Chondrocyte (in vitro differentiated cells): ENCODE measurements around the gene PITX1. TPM values are rescaled to one million over a fixed set of nuclear protein-coding genes. Genes with fewer than 3 reads are reported as not detected.

ENCODE experiments used
- DNase-seq: peaks from one replicate; pipeline ENCODE4 v3.0.0; 2021; ENCODE audit warnings: mixed read lengths, low spot score
- H3K27ac Mint-ChIP-seq: one replicate; pipeline ENCODE4 v1.8.0; 2021; ENCODE audit warnings: mild to moderate bottlenecking, moderate library complexity, mixed read lengths; ENCODE audit not compliant: unreplicated experiment
- H3K27me3 Mint-ChIP-seq: 2 replicates; pipeline ENCODE4 v1.8.0; 2021; ENCODE audit warnings: low read depth, mixed read lengths
- H3K36me3 Mint-ChIP-seq: 2 replicates; pipeline ENCODE4 v1.8.0; 2021; ENCODE audit warnings: low read depth, mixed read lengths
- H3K4me1 Mint-ChIP-seq: 2 replicates; pipeline ENCODE4 v1.8.0; 2021; ENCODE audit warnings: low read depth, mild to moderate bottlenecking, mixed read lengths
- H3K4me3 Mint-ChIP-seq: one replicate; pipeline ENCODE4 v1.8.0; 2021; ENCODE audit warnings: mild to moderate bottlenecking, moderate library complexity, mixed read lengths; ENCODE audit not compliant: unreplicated experiment
- H3K9me3 Mint-ChIP-seq: 2 replicates; pipeline ENCODE4 v1.8.0; 2021; ENCODE audit warnings: low read depth, mixed read lengths
- total RNA-seq: library from RNA; stranded (reverse); gene quantifications from 3 replicates; pipeline ENCODE4 v1.2.1, GENCODE V29; 2021
- TF ChIP-seq, protein P1 (sequence below): fragments of 200-600 bp; sonication (generic); IDR thresholded peaks from 2 replicates; pipeline ENCODE4 v1.5.0; 2021; ENCODE audit warnings: antibody characterized with exemption, mild to moderate bottlenecking, moderate library complexity

PITX1 gene
- total RNA-seq, 1 donor from 2014 or later, result not detected

DNA sequence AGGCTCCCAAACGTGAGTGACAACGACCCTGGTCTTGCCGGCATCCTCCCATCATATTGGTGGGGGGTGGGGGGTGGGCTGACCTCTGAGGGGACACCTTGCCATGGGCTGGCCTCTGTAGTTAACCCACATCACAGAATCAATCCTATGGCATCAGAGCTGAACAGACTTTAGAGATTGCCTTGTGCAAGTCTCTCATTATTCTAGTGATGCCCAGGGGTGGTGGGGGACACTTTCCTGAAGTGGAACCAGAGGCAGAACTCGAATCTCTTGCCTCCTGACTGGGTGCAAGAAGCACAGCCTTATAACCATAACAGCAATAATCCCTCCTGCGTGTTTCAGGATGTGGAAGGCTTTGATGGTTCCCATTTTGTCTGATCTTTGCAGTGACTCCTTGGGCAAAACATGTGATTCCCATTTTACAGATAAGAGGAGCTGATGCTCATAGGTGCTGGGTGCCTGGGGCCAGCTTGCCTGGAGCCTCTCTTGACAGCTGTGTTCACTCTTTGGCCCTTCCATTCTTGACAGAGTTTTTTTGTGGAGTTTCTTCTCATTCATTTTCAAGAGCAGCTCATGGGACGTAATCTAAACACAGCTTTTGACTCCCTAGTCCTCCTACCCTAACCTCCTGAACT, 18.6 kb upstream of the PITX1 start:
- DNase-seq, result no peak

DNA sequence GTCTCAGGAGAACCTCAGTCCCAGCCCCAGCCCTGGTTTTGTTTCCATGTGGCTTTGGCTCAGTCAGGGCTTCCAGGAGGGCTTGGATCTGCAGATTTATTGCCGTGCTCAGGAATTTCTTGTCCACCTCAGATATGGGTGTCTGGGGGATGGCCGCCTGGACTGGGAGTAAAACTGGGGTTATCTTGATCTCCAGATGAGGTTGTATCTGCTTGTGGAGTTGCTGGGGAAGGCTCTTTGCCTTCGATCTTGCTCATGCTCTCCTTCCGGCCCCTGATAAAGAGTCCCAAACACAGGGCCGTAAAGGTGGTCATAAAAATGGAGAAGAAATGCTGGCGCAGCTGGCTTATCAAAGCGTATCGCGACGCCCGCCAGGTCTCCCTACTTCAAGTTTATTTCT, 17.8 kb upstream of the PITX1 start:
- no peak for DNase-seq
- Mint-ChIP-seq H3K27ac (no peak overlapping the region), H3K4me1 (no peaks in the 10 kb centered on the region), H3K27me3 (peaks cover 87% of the 10 kb centered on the region), H3K4me3 (no peak overlapping the region), H3K9me3 (no peaks in the 10 kb centered on the region), H3K36me3 (peaks cover 2% of the 10 kb centered on the region)
- TF ChIP-seq, protein P1, sequence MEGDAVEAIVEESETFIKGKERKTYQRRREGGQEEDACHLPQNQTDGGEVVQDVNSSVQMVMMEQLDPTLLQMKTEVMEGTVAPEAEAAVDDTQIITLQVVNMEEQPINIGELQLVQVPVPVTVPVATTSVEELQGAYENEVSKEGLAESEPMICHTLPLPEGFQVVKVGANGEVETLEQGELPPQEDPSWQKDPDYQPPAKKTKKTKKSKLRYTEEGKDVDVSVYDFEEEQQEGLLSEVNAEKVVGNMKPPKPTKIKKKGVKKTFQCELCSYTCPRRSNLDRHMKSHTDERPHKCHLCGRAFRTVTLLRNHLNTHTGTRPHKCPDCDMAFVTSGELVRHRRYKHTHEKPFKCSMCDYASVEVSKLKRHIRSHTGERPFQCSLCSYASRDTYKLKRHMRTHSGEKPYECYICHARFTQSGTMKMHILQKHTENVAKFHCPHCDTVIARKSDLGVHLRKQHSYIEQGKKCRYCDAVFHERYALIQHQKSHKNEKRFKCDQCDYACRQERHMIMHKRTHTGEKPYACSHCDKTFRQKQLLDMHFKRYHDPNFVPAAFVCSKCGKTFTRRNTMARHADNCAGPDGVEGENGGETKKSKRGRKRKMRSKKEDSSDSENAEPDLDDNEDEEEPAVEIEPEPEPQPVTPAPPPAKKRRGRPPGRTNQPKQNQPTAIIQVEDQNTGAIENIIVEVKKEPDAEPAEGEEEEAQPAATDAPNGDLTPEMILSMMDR, result no peak

More for the DNA sequence above, 18.6 kb upstream of the PITX1 start:
- Mint-ChIP-seq H3K9me3 (no peaks in the 10 kb centered on the region), H3K4me3 (no peak overlapping the region), H3K27ac (no peak overlapping the region), H3K27me3 (peaks cover 86% of the 10 kb centered on the region), H3K36me3 (peaks cover 2% of the 10 kb centered on the region), H3K4me1 (no peaks in the 10 kb centered on the region)
- TF ChIP-seq, protein P1, result no peak

DNA sequence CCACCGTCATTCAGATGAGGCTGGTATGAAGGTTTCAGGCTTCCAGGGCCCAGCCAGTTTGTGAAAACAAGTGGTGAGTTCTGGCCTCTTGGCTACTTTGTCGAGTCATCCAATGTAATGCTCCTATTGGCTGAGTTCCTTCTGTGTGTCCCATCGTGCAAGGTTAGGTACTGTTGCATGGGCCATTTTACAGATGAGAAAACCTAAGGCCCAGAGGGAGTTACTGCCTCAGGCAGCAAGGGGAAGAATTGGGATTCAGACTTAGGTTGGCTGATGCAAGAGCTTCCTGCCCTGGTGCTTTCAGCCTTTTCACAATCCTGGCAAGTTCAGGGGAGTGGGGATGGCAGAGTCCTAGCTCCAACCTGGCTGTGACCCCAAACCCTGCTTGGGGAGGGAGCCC, 17.4 kb upstream of the PITX1 start:
- H3K4me1 Mint-ChIP-seq, result no peaks in the 10 kb centered on the region
- peaks cover 87% of the 10 kb centered on the region for H3K27me3 Mint-ChIP-seq
- H3K4me3 Mint-ChIP-seq, result no peak overlapping the region
- no peaks in the 10 kb centered on the region for H3K9me3 Mint-ChIP-seq
- no peak for DNase-seq
- peaks cover 2% of the 10 kb centered on the region for H3K36me3 Mint-ChIP-seq
- no peak overlapping the region for H3K27ac Mint-ChIP-seq
- TF ChIP-seq, protein P1, result no peak

DNA sequence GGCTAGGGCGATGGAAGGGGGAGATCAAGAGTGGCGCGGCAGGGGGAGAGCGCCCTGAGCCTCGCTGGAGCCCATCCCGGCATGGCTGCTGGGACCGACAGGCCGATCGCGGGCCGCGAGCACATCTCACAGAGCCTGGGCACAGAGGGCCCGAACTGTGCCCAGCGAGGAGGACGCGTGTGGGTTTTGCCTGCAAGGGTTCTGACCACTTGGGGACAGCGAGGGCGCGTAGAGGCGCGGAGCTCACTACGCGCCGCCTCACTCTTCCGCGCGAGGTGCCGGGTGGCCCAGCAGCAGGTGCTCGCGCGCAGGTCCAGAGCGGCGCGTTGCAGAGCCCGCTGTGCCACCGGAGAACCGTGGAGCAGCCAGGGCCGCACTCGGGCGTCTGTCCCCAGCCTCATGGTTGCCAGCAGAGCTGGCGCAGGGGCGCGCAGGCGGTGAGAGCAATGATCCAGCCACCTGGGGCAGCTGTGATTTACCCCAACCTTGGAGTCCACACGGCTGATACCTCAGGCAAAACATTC, 16.3 kb upstream of the PITX1 start:
- no peak overlapping the region for H3K27ac Mint-ChIP-seq
- H3K9me3 Mint-ChIP-seq, result no peaks in the 10 kb centered on the region
- no peaks in the 10 kb centered on the region for H3K36me3 Mint-ChIP-seq
- TF ChIP-seq, protein P1, result no peak
- H3K4me1 Mint-ChIP-seq, result no peaks in the 10 kb centered on the region
- peaks cover 87% of the 10 kb centered on the region for H3K27me3 Mint-ChIP-seq
- DNase-seq, result no peak
- H3K4me3 Mint-ChIP-seq, result no peak overlapping the region

DNA sequence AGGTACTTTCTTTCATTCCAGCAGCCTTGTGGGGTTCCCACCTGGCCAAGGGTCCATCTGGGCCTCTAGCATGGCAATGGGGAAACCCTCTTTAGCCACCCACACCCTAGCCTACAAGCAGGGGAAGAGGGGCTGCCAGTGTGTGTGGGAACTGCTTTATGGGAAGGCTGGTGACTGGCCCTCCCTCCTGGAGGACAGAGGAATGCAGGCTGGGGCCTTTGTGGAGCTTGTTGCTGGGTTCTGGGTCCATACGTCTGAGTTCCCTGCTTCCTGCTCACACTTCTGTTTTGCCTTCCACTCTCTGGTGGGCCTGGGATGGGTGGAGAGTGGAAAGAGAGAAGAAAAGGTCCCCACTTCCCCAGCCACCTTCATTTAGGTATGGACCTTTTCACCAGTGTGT, 14.9 kb upstream of the PITX1 start:
- no peak for DNase-seq
- Mint-ChIP-seq H3K27ac (no peak overlapping the region), H3K36me3 (no peaks in the 10 kb centered on the region), H3K4me1 (no peaks in the 10 kb centered on the region), H3K9me3 (no peaks in the 10 kb centered on the region), H3K4me3 (no peak overlapping the region), H3K27me3 (peaks cover 87% of the 10 kb centered on the region)
- TF ChIP-seq, protein P1, result no peak
